ENCODE results near the gene ATAD1.
"Not testable (repeated sequence)": the region's sequence is repeated elsewhere in the genome, so short reads cannot be mapped to it uniquely, and the experiment has no call there.

Gene ATAD1

DNA sequence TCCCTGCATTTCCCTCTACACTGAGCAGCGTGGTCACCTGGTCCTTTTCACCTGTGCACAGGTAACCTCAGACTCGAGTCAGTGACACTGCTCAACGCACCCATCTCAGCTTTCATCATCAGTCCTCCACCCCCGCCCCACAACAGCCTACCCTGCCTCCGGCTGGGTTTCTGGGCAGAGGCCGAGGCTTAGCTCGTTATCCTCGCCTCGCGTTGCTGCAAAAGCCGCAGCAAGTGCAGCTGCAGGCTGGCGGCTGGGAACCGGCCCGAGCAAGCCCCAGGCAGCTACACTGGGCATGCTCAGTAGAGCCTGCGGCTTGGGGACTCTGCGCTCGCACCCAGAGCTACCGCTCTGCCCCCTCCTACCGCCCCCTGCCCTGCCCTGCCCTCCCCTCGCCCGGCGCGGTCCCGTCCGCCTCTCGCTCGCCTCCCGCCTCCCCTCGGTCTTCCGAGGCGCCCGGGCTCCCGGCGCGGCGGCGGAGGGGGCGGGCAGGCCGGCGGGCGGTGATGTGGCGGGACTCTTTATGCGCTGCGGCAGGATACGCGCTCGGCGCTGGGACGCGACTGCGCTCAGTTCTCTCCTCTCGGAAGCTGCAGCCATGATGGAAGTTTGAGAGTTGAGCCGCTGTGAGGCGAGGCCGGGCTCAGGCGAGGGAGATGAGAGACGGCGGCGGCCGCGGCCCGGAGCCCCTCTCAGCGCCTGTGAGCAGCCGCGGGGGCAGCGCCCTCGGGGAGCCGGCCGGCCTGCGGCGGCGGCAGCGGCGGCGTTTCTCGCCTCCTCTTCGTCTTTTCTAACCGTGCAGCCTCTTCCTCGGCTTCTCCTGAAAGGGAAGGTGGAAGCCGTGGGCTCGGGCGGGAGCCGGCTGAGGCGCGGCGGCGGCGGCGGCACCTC is 45.3 kb upstream of the ATAD1 start, which contains the start of the genes KLLN and PTEN:
TSS of gene KLLN (minus strand) at position 481 of the 891 bp plus-strand sequence. CDS start 1,046 bp downstream, outside the sequence.
TSS of gene PTEN (plus strand) at position 573 of the 891 bp plus-strand sequence. CDS start 845 bp downstream, outside the sequence.
- DNase-seq (ENCODE audit: low read depth) = peak; percentile 95
- peak within 1 kb of the TSS; percentile 83 for H3K4me3 ChIP-seq (ENCODE audit: low read depth, low read length)
- TF ChIP-seq, protein P1, sequence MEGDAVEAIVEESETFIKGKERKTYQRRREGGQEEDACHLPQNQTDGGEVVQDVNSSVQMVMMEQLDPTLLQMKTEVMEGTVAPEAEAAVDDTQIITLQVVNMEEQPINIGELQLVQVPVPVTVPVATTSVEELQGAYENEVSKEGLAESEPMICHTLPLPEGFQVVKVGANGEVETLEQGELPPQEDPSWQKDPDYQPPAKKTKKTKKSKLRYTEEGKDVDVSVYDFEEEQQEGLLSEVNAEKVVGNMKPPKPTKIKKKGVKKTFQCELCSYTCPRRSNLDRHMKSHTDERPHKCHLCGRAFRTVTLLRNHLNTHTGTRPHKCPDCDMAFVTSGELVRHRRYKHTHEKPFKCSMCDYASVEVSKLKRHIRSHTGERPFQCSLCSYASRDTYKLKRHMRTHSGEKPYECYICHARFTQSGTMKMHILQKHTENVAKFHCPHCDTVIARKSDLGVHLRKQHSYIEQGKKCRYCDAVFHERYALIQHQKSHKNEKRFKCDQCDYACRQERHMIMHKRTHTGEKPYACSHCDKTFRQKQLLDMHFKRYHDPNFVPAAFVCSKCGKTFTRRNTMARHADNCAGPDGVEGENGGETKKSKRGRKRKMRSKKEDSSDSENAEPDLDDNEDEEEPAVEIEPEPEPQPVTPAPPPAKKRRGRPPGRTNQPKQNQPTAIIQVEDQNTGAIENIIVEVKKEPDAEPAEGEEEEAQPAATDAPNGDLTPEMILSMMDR (conservative IDR thresholded peaks at IDR 0.05; ENCODE audit: low read depth, low read length) = no peak

DNA sequence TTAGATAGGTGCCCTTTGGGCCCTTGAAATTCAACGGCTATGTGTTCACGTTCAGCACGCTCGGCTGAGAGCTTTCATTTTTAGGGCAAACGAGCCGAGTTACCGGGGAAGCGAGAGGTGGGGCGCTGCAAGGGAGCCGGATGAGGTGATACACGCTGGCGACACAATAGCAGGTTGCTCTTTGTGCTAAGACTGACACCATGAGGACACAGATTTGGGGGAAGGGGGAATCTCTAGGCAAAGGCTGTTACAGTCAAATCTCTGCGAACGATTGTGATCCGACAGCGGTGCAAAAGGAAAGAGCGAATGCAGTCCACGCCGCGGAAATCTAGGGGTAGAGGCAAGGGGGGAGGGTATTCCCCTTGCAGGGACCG is 44.6 kb upstream of the ATAD1 start:
- DNase-seq (ENCODE audit: low read depth) = no peak
- peak overlapping the region; percentile 83 for H3K4me3 ChIP-seq (ENCODE audit: low read depth, low read length)
- TF ChIP-seq, protein P1 (conservative IDR thresholded peaks at IDR 0.05; ENCODE audit: low read depth, low read length) = no peak

DNA sequence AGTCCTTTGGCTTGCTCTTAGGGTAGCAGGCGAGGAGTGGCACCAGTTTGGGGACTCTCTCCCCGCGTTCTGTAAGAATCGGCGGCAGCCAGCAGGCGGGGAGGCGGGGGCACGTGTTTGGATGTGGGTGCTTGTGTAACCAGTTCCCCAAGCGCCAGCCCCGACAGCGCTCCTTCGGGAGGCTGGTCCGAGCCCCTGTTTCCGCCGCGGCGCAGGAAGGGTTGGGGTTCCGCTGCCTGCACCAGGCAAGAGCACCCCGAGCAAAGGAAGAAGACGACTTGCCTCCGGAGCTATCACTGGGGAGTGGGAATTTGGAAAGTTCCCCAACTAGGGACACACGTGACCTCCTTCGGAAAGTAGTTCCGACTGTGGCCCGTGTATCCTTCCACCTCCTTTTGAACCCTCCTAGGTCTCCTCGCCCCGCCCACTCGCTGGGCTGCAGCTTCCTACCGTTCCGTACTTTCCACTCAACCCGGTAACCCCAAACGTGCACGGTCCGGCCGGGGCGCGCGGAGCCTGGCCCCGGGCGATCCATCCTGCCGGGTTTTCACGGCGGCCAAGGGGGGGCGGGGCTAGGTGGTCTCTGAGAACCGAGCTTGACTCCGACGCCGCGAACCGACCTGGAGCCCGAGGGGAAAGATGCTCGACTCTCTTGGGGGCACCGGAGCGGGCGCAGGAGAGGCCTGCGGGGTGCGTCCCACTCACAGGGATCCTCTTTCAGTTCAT is 44.1 kb upstream of the ATAD1 start:
- H3K4me3 ChIP-seq (ENCODE audit: low read depth, low read length) = peak overlapping the region; percentile 83
- peak; percentile 99 for DNase-seq (ENCODE audit: low read depth)
- TF ChIP-seq, protein P1 (conservative IDR thresholded peaks at IDR 0.05; ENCODE audit: low read depth, low read length) = no peak

DNA sequence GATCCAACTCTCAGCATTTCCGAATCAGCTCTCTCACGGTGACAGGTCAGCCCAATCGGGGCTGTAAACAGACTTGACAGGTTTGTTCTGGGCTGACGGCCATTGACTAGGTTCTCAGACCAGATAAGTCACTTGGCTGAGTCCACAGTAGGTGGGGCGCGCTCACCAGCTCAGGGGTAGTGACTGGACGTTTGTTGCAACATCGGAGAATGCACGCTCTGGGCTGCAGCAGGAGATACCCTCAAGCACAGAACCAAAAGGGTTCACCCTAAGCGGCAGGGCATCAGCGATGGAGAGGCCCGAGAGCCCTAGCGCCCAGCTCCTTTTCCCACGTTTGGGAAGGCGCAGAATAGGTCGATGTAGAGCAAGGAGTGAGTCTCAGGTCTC is 43.5 kb upstream of the ATAD1 start:
- peak overlapping the region; percentile 83 for H3K4me3 ChIP-seq (ENCODE audit: low read depth, low read length)
- TF ChIP-seq, protein P1 (conservative IDR thresholded peaks at IDR 0.05; ENCODE audit: low read depth, low read length) = peak; percentile 43
- peak; percentile 87 for DNase-seq (ENCODE audit: low read depth)

DNA sequence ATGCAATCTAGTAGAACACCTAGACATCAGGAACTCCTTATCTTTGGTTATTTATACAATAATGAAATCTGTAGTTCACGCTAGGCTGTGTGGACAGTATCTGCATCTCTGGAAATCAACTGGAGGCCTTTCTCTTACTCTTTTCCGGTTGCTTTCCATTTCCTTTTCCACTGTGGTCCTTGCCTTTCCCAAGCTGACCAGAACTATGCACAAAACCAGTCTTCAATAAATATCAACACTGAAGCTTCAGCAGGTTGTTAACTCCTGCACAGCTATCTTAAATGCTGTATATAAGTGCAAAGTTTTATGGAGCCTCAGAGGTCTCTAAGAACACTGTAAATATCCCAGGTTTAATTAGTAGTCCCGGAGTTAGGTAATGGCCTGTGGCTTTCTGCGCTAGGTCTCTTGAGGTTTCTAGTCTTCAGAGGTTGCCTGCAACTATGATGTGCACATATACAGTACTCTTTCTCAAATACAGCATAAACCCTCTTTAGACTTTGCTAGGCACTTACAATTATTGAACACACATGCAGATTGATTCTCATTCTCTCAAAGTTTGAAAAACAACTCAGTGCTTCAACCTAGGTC is 42.9 kb upstream of the ATAD1 start:
- no peak overlapping the region for H3K4me3 ChIP-seq (ENCODE audit: low read depth, low read length)
- TF ChIP-seq, protein P1 (conservative IDR thresholded peaks at IDR 0.05; ENCODE audit: low read depth, low read length) = no peak
- no peak for DNase-seq (ENCODE audit: low read depth)

DNA sequence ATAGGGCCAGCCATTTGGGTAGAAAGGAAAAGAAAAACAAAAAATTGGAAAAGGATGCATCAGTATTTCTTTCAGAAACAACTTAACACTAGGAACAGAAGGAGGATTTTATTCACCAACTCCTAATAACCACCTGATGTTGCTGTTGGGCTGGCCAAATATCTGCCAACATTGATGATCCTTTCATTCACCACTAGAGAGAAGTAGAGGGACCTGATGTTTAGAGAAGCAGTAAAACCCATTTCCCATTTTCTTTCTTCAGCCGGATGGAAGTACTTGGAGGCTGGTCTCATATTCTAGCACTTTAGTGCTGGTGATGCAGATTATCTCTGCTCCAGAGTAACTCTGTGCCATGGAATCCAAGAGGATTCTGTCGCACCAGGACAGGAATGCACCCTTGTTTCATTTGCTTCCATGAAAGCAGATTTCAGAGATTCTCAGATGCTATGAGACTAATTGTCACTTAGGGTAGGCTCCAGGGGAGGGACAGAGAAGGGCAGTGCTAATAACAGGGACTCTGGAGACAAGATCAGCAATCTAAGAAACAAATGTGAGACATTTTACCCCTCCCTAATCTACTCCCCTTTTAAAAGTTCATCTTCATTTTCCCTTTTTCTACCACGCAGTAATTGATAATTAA is 42.2 kb upstream of the ATAD1 start:
- peak; percentile 91 for DNase-seq (ENCODE audit: low read depth)
- TF ChIP-seq, protein P1 (conservative IDR thresholded peaks at IDR 0.05; ENCODE audit: low read depth, low read length) = peak; percentile 66
- no peak overlapping the region for H3K4me3 ChIP-seq (ENCODE audit: low read depth, low read length)

DNA sequence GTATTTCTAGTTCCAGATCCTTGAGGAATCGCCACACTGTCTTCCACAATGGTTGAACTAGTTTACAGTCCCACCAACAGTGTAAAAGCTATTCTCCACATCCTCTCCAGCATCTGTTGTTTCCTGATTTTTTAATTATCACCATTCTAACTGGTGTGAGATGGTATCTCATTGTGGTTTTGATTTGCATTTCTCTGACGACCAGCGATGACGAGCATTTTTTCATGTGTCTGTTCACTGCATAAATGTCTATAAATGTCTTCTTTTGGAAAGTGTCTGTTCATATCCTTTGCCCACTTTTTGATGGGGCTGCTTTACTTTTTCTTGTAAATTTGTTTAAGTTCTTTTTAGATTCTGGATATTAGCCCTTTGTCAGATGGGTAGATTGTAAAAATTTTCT is 37.6 kb upstream of the ATAD1 start:
- H3K4me3 ChIP-seq (ENCODE audit: low read depth, low read length) = not testable (repeated sequence)

DNA sequence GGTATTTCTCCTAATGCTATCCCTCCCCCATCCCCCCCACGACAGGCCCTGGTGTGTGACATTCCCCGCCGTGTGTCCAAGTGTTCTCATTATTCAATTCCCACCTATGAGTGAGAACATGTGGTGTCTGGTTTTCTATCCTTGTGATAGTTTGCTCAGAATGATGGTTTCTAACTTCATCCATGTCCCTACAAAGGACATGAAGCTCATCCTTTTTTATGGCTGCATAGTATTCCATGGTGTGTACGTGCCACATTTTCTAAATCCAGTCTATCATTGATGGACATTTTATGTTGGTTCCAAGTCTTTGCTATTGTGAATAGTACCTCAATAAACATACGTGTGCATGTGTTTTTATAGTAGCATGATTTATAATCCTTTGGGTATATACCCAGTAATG is 37.2 kb upstream of the ATAD1 start:
- not testable (repeated sequence) for DNase-seq (ENCODE audit: low read depth); H3K4me3 ChIP-seq (ENCODE audit: low read depth, low read length)

More for the DNA sequence above, 37.6 kb upstream of the ATAD1 start:
- DNase-seq (ENCODE audit: low read depth) = not testable (repeated sequence)

All from choroid plexus epithelial cell (primary cell).